Stomach (tissue), 9 donors: ENCODE data around the gene CCDC30. TPM values are rescaled to one million over a fixed set of nuclear protein-coding genes. Genes with fewer than 3 reads are reported as not detected.

Experiments used
- DNase-seq, 2 donors: peaks; one replicate each; pipeline versions ENCODE4 v3.0.0 to v3.0.0-alpha.2; 2013 to 2019
- H3K27ac ChIP-seq, 5 donors: fragments of 200-600 bp in 4 of 5; sonication (generic) in 4 of 5; one replicate each; pipeline ENCODE4 v1.5.1; 2013 to 2019; ENCODE audit warnings: mild to moderate bottlenecking in 1 of 5, moderate library complexity in 1 of 5
- H3K27me3 ChIP-seq, 3 donors: fragments of 200-600 bp; sonication (generic); one replicate each; pipeline ENCODE4 v1.5.1; 2017 to 2019; ENCODE audit warnings: mixed run types in 1 of 3
- H3K36me3 ChIP-seq, 4 donors: fragments of 200-600 bp; sonication (generic); 1 replicate in 3 of 4; 2 replicates in 1 of 4; pipeline ENCODE4 v1.5.1; 2016 to 2019
- H3K4me1 ChIP-seq, 4 donors: fragments of 200-600 bp; sonication (generic); one replicate each; pipeline ENCODE4 v1.5.1; 2016 to 2019
- H3K4me3 ChIP-seq, 4 donors: fragments of 200-600 bp; sonication (generic) in 3 of 4; one replicate each; pipeline ENCODE4 v1.5.1; 2016 to 2019; ENCODE audit warnings: mild to moderate bottlenecking in 1 of 4
- H3K9me3 ChIP-seq, 4 donors: fragments of 200-600 bp; sonication (generic); one replicate each; pipeline ENCODE4 v1.5.1; 2016 to 2019
- CTCF ChIP-seq, 7 experiments: fragments of 450-650 bp in 4 of 7; fragments of 200-600 bp in 3 of 7; sonication (generic) in 3 of 7; IDR thresholded peaks; one replicate each; pipeline ENCODE4 v1.5.1; 2016 to 2019; ENCODE audit warnings: antibody characterized with exemption in 7 of 7, control low read depth in 2 of 7, mild to moderate bottlenecking in 1 of 7
- EP300 ChIP-seq: sonication (generic); formaldehyde crosslinking; IDR thresholded peaks from one replicate; pipeline ENCODE4 v1.6.1; 2017; ENCODE audit warnings: antibody characterized with exemption
- POLR2A ChIP-seq, 4 donors: fragments of 450-650 bp; IDR thresholded peaks; one replicate each; pipeline ENCODE4 v1.6.1; 2016; ENCODE audit warnings: antibody characterized with exemption in 4 of 4, control low read depth in 2 of 4, mild to moderate bottlenecking in 1 of 4, moderate library complexity in 1 of 4
- POLR2AphosphoS5 ChIP-seq, 3 donors: sonication (generic); formaldehyde crosslinking; IDR thresholded peaks; one replicate each; pipeline ENCODE4 v1.6.1; 2016; ENCODE audit warnings: antibody characterized with exemption in 3 of 3
- WGBS, 5 donors: extraction: QIAGEN DNeasy Blood & Tissue Kit in 3 of 5; methylation state at CpG; one replicate each; pipeline versions ENCODE4 v1.1.5 to v1.1.7; 2013 to 2018; 5-methylcytosine and 5-hydroxymethylcytosine counted together
- intact Hi-C: fragments of 100-400 bp; cut with DNase I; formaldehyde crosslinking; loops from one replicate; pipeline ENCODE4 v1.15.1; 2023; ENCODE audit warnings: low total_unique reads
- polyA plus RNA-seq, 3 donors: library from polyadenylated mRNA; stranded (reverse); fragments of 200-250 nt; gene quantifications; one replicate each; pipeline ENCODE4 v1.2.3, GENCODE V29; 2013
- total RNA-seq, 5 donors: library from RNA; depleted of rRNA; stranded (reverse); fragments of >200 nt; gene quantifications; one replicate each; pipeline versions ENCODE4 v1.1.0 to v1.2.3, GENCODE V29; 2014 to 2016
- donor health status: healthy with polysubstance abuse.
- donor health status: Bipolar disorder and iron deficiency.
- donor health status: healthy.

The CCDC30 gene
- total and polyA plus RNA-seq, 8 donors = under 0.01 to 2.3 (median 1.0) TPM

GRCh38 chr1:42524330-42524729 lies 61.2 kb downstream of the CCDC30 start:
- no peak overlapping the region for H3K27ac ChIP-seq
- H3K27me3 ChIP-seq = no peaks in the 10 kb centered on the region
- 72 to 85% (median 79%) methylated on average over 3 of the region's 3 CpGs for WGBS, 5 donors
- no peak for DNase-seq
- no peak overlapping the region for H3K4me3 ChIP-seq
- peaks cover 0 to 20% (median 11%) of the 10 kb centered on the region in 4 donors for H3K9me3 ChIP-seq
- H3K36me3 ChIP-seq = peaks cover 0 to 4% (median 0%) of the 10 kb centered on the region in 4 donors
- no peak for TF ChIP-seq POLR2A (IDR thresholded peaks at IDR 0.05)
- no peak for TF ChIP-seq EP300
- TF ChIP-seq CTCF (IDR thresholded peaks at IDR 0.05) = no peak
- no peak for TF ChIP-seq POLR2AphosphoS5 (IDR thresholded peaks at IDR 0.05)
- intact Hi-C loops = no loop called here
- no peaks in the 10 kb centered on the region for H3K4me1 ChIP-seq

GRCh38 chr1:42529724-42530181 lies 66.7 kb downstream of the CCDC30 start:
- no peak for TF ChIP-seq EP300
- no peak for TF ChIP-seq CTCF (IDR thresholded peaks at IDR 0.05)
- TF ChIP-seq POLR2A (IDR thresholded peaks at IDR 0.05) = no peak
- TF ChIP-seq POLR2AphosphoS5 (IDR thresholded peaks at IDR 0.05) = no peak
- Histone ChIP-seq H3K27me3 (no peaks in the 10 kb centered on the region), H3K27ac (no peak overlapping the region), H3K4me3 (no peak overlapping the region), H3K4me1 (no peaks in the 10 kb centered on the region), H3K9me3 (no peaks in the 10 kb centered on the region), H3K36me3 (no peaks in the 10 kb centered on the region)
- intact Hi-C loops = no loop called here
- 68 to 87% (median 81%) methylated on average over 3 of the region's 3 CpGs for whole genome bisulfite sequencing, 5 donors
- DNase-seq = peak in 1 of 2 donors; percentile 37

- H3K4me1 ChIP-seq = no peaks in the 10 kb centered on the region
- intact Hi-C loops = no loop called here
- H3K27ac ChIP-seq = no peak overlapping the region
- no peaks in the 10 kb centered on the region for H3K36me3 ChIP-seq
- H3K9me3 ChIP-seq = no peaks in the 10 kb centered on the region
- WGBS, 5 donors = 60 to 88% (median 72%) methylated on average over 2 of the region's 2 CpGs
- TF ChIP-seq CTCF (IDR thresholded peaks at IDR 0.05) = no peak
- no peak for TF ChIP-seq EP300
- H3K4me3 ChIP-seq = no peak overlapping the region
- no peaks in the 10 kb centered on the region for H3K27me3 ChIP-seq
- no peak for DNase-seq
Measured at GRCh38 chr1:42531043-42531442, 68.0 kb downstream of the CCDC30 start.

- Histone ChIP-seq H3K36me3 (peaks cover 0 to 14% (median 4%) of the 10 kb centered on the region in 4 donors), H3K4me3 (no peak overlapping the region), H3K27me3 (no peaks in the 10 kb centered on the region), H3K9me3 (peaks cover 0 to 4% (median 0%) of the 10 kb centered on the region in 4 donors), H3K27ac (no peak overlapping the region), H3K4me1 (no peaks in the 10 kb centered on the region)
- intact Hi-C loops = no loop called here
- no peak for TF ChIP-seq CTCF (IDR thresholded peaks at IDR 0.05)
- no peak for TF ChIP-seq EP300
- TF ChIP-seq POLR2A (IDR thresholded peaks at IDR 0.05) = no peak
- no peak for TF ChIP-seq POLR2AphosphoS5 (IDR thresholded peaks at IDR 0.05)
- DNase-seq = no peak
- 67 to 81% (median 78%) methylated on average over 6 of the region's 6 CpGs for WGBS, 5 donors
Measured at GRCh38 chr1:42533101-42533863, 70.2 kb downstream of the CCDC30 start.
